OCI-LY7 (cell line): ENCODE measurements around the gene C7orf25. TPM values are rescaled to one million over a fixed set of nuclear protein-coding genes. Genes with fewer than 3 reads are reported as not detected.

Source experiments
- BruUV-seq: library from RNA; stranded (reverse); fragments of 400-500 nt; replicated peaks from 2 replicates; lab custom pipeline; 2021; lab: Mats Ljungman, UMichigan
- CTCF ChIA-PET: fragments of 300-600 bp; sonication (Branson Sonifier 250); formaldehyde crosslinking; loops from one replicate; lab custom pipeline; 2022; ENCODE audit warnings: antibody characterized with exemption; ENCODE audit not compliant: unreplicated experiment; lab: Charles Lee
- POLR2A ChIA-PET: fragments of 300-600 bp; sonication (Branson Sonifier 250); formaldehyde crosslinking; loops from one replicate; lab custom pipeline; 2022; ENCODE audit warnings: antibody characterized with exemption; lab: Charles Lee
- DNase-seq: peaks from one replicate; pipeline ENCODE4 v3.0.0-alpha.2; 2015; ENCODE audit warnings: low spot score
- H2AFZ ChIP-seq: fragments of 200-600 bp; sonication (generic), shearing (Covaris generic); 2 replicates; pipeline ENCODE4 v1.6.1; 2014; ENCODE audit warnings: mild to moderate bottlenecking, antibody characterized with exemption, low read length, moderate library complexity
- H3K27ac ChIP-seq: fragments of 200-600 bp; sonication (generic); 2 replicates; pipeline ENCODE4 v1.5.1; 2014; ENCODE audit warnings: mixed run types, low read depth, mild to moderate bottlenecking, moderate library complexity, low read length, inconsistent platforms; ENCODE audit not compliant: poor library complexity, severe bottlenecking
- H3K36me3 ChIP-seq: fragments of 200-600 bp; sonication (generic); 2 replicates; pipeline ENCODE4 v1.6.1; 2014; ENCODE audit warnings: mild to moderate bottlenecking, antibody characterized with exemption, low read length, moderate library complexity, mixed read lengths; ENCODE audit not compliant: insufficient read depth
- H3K4me1 ChIP-seq: fragments of 200-600 bp; sonication (generic); 2 replicates; pipeline ENCODE4 v1.5.1; 2014; ENCODE audit warnings: mild to moderate bottlenecking, low read length; ENCODE audit not compliant: insufficient read depth, poor library complexity, severe bottlenecking
- H3K4me2 ChIP-seq: fragments of 200-600 bp; sonication (generic); 2 replicates; pipeline ENCODE4 v1.6.1; 2014; ENCODE audit warnings: mild to moderate bottlenecking, low read length
- H3K4me3 ChIP-seq: fragments of 200-600 bp; sonication (generic); 2 replicates; pipeline ENCODE4 v1.5.1; 2014; ENCODE audit warnings: mild to moderate bottlenecking, low read depth, low read length; ENCODE audit not compliant: poor library complexity, severe bottlenecking
- H3K79me2 ChIP-seq: fragments of 200-600 bp; sonication (generic); 2 replicates; pipeline ENCODE4 v1.6.1; 2016; ENCODE audit warnings: low read depth, mild to moderate bottlenecking, low read length, moderate library complexity, mixed read lengths; ENCODE audit not compliant: insufficient read depth
- H3K9me2 ChIP-seq: fragments of 200-600 bp; sonication (generic); 2 replicates; pipeline ENCODE4 v1.6.1; 2016; ENCODE audit warnings: mild to moderate bottlenecking, low read length, mixed read lengths; ENCODE audit not compliant: insufficient read depth
- H3K9me3 ChIP-seq: fragments of 200-600 bp; sonication (generic); 2 replicates; pipeline ENCODE4 v1.6.1; 2014; ENCODE audit warnings: mild to moderate bottlenecking, mixed run types, low read length, mixed read lengths
- H4K20me1 ChIP-seq: fragments of 200-600 bp; sonication (generic); 2 replicates; pipeline ENCODE4 v1.6.1; 2014; ENCODE audit warnings: mild to moderate bottlenecking, antibody characterized with exemption, low read length, moderate library complexity, mixed read lengths; ENCODE audit not compliant: insufficient read depth
- CTCF ChIP-seq: fragments of 200-600 bp; sonication (generic); conservative IDR thresholded peaks from 2 replicates; pipeline ENCODE4 v1.5.1; 2014; ENCODE audit warnings: mild to moderate bottlenecking, antibody characterized with exemption, low read length, moderate library complexity, mixed read lengths
- EZH2phosphoT487 ChIP-seq: fragments of 200-600 bp; sonication (generic); IDR thresholded peaks from 2 replicates; pipeline ENCODE4 v1.6.1; 2018; ENCODE audit warnings: low read depth, borderline replicate concordance, mild to moderate bottlenecking, mixed run types, antibody characterized with exemption, low read length, moderate library complexity, mixed read lengths
- intact Hi-C: fragments of 100-400 bp; cut with micrococcal nuclease; formaldehyde crosslinking; loops from one replicate; pipeline ENCODE4 v1.10.0; 2022; ENCODE audit not compliant: unreplicated experiment
- total RNA-seq, 2 experiments: library from RNA; depleted of rRNA in 1 of 2; stranded (reverse); fragments of >200 nt in 1 of 2; shearing (Covaris generic) in 1 of 2; gene quantifications; 2 replicates each; pipeline ENCODE4 v1.2.3, GENCODE V29; 2014 to 2022

Gene C7orf25
- total RNA-seq, 2 experiments from 2014 or later = 6.0 to 9.1 TPM

DNA sequence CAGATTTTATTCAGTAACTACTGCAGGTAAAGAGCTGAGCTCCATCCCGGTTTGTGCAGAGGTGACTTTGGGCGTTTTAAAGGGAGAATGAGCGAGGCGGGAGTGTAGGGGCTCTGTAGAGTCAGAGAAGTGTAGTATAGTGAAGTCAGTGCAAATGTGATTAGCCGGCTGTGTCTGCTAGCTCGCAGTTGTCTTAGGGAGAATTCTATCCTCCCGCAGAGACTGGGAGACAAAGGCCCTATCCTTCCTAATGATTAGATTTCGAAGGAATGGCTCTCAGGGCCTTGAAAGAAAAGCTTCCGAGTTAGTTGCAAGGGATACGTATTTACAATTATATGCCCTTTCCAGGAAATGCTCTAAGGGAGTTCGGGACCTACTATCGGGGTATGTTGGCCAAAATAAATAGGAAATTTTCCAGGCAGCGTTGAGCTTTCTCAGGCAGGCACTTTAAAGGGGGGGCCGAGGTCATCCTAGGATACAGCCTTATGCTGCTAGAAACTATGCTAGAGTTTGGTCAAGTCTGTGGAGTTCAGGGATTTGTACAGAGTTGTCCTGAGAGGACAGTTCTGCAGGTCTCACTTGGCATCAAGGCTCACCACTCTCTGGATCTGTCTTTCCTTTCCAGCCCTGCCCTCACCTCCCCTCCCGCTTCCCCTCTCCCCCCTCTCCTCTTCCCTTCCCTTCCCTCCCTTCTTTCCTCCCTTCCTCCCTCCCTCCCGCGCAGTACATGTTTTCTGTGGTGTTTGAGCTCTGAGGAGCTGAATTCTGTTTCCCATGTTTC lies 21.1 kb upstream of the C7orf25 start:
- TF ChIP-seq EZH2phosphoT487 (no peak), CTCF (no peak)
- ChIA-PET CTCF (interaction anchor here (0.6 kb wide), 2 partner anchors 46 to 121 kb away, joined by 3 to 5 read pairs; no protein-coding TSS in a partner anchor), POLR2A (interaction anchor here (0.6 to 3.3 kb wide), 14 partner anchors 8 to 427 kb away, joined by 3 to 25 read pairs (median 4); no protein-coding TSS in a partner anchor)
- Histone ChIP-seq H3K9me3 (no peaks in the 10 kb centered on the region), H3K9me2 (no peaks in the 10 kb centered on the region), H3K27ac (peak overlapping the region; percentile 25), H3K79me2 (peaks cover 66% of the 10 kb centered on the region), H3K36me3 (peaks cover 62% of the 10 kb centered on the region), H3K4me1 (peaks cover 34% of the 10 kb centered on the region), H3K4me2 (peak overlapping the region; percentile 75), H4K20me1 (peaks cover 29% of the 10 kb centered on the region), H3K4me3 (peak overlapping the region; percentile 96), H2AFZ (peak overlapping the region; percentile 57; the same call in 1 of the 2 replicates)
- no TSS peak for BruUV-seq
- intact Hi-C loops = loop anchor here (2.0 to 10.0 kb wide), 2 partner anchors 44 to 652 kb away; partner anchors contain the start of gene STK17A
- peak; percentile 39 for DNase-seq

DNA sequence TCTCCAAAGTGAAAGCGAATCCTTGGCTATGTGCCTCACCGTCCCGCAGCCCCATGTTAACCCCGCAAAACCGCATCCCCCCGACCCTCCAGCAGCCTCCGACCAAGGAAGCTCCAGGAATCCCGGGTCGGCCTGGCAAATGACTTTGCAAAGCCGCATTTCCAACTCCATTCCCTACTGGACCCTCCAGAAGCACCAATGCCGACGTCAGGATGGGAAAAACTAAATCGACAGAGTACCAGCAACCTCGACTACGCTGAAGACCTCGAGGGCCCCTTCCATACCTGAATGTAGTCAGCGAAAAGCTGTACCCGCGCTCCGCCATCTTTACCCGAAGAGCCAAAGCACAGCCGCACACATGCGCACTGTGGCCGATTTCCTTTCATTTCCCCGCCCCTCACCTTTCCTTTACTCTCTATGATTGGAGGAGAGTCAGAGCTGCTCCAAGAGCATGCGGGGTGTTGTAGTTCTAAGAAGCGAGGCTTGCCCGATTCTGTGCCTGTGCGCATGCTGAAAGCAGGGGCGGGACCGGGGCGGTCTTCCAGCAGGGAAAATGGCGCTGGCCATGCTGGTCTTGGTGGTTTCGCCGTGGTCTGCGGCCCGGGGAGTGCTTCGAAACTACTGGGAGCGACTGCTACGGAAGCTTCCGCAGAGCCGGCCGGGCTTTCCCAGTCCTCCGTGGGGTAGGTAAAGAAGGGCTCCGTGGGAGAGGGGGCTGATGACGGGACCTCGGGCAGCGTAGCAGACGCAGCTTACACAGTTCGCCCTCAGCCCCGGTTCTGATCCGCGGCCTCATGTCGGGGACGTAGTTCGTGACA lies 20.2 kb upstream of the C7orf25 start, which contains the start of the genes MRPL32 and PSMA2:
MRPL32 (plus strand) TSS at position 543 of the 818 bp plus-strand sequence; CDS start at position 554, 11 bp downstream.
PSMA2 (minus strand) TSS at position 341 of the 818 bp plus-strand sequence; CDS start at position 325, 16 bp downstream.
- ChIA-PET POLR2A (interaction anchor here (0.8 to 4.6 kb wide), 13 partner anchors 9 to 319 kb away, joined by 3 to 25 read pairs (median 5); partner anchors contain the start of gene C7orf25), CTCF (no interaction called here)
- Histone ChIP-seq H3K4me3 (peak within 1 kb of the TSS; percentile 96), H3K4me2 (peak within 1 kb of the TSS; percentile 93), H3K36me3 (peaks cover 62% of the 10 kb centered on the region), H3K27ac (peak within 1 kb of the TSS; percentile 58), H3K79me2 (peaks cover 75% of the 10 kb centered on the region), H3K9me3 (no peaks in the 10 kb centered on the region), H3K9me2 (no peaks in the 10 kb centered on the region), H2AFZ (peak within 1 kb of the TSS; percentile 65; the same call in 1 of the 2 replicates), H4K20me1 (peaks cover 35% of the 10 kb centered on the region), H3K4me1 (peaks cover 41% of the 10 kb centered on the region)
- intact Hi-C loops = loop anchor here (2.0 to 10.0 kb wide), 2 partner anchors 43 to 653 kb away; partner anchors contain the start of gene STK17A
- BruUV-seq = TSS peak; percentile 79
- no peak for TF ChIP-seq CTCF
- TF ChIP-seq EZH2phosphoT487 = no peak
- peak; percentile 98 for DNase-seq
